ENCODE measurements around the gene DEFB126.

DEFB126 gene

DNA sequence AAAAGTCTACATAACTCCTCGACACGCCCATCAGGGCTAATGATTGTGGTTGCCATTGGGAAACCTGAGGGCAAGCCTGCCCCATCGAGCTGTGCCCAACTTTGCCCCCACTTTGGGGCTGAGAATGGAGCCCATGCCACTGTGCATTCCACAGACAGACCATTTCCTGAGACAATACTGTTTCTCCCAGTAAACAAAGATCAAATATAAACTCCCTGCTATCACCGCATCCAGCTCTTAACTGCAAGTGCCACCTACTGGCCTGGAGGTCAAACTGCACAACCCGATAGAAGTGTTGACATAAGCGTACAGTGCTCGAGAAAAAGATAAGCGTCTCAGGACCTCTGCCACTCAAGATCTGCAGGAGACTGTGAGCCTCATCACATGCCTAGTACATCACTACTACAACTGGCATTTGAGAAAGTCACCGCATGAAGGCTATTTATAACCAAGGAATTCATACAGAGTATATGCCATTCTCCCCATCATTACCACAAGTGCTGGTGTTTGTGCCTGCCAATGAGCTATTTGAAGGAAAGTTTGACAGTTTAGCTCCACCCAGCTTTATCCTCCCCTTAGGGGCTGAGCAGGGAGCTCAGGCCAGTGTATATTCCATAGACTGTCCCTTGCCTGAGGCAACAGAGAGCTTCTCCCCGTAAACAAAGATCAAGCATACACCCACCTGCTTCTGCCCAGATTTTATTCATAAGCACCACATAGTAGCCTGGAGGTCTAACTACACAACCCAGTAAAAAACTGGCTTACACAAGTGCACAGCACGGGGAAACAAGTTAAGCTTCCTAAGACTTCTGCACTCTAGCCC, 4.5 kb upstream of the DEFB126 start (continued):
- TF ChIP-seq, protein P1, sequence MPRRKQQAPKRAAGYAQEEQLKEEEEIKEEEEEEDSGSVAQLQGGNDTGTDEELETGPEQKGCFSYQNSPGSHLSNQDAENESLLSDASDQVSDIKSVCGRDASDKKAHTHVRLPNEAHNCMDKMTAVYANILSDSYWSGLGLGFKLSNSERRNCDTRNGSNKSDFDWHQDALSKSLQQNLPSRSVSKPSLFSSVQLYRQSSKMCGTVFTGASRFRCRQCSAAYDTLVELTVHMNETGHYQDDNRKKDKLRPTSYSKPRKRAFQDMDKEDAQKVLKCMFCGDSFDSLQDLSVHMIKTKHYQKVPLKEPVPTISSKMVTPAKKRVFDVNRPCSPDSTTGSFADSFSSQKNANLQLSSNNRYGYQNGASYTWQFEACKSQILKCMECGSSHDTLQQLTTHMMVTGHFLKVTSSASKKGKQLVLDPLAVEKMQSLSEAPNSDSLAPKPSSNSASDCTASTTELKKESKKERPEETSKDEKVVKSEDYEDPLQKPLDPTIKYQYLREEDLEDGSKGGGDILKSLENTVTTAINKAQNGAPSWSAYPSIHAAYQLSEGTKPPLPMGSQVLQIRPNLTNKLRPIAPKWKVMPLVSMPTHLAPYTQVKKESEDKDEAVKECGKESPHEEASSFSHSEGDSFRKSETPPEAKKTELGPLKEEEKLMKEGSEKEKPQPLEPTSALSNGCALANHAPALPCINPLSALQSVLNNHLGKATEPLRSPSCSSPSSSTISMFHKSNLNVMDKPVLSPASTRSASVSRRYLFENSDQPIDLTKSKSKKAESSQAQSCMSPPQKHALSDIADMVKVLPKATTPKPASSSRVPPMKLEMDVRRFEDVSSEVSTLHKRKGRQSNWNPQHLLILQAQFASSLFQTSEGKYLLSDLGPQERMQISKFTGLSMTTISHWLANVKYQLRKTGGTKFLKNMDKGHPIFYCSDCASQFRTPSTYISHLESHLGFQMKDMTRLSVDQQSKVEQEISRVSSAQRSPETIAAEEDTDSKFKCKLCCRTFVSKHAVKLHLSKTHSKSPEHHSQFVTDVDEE (CRISPR knock-in tag; IDR thresholded peaks at IDR 0.05) = no peak

DNA sequence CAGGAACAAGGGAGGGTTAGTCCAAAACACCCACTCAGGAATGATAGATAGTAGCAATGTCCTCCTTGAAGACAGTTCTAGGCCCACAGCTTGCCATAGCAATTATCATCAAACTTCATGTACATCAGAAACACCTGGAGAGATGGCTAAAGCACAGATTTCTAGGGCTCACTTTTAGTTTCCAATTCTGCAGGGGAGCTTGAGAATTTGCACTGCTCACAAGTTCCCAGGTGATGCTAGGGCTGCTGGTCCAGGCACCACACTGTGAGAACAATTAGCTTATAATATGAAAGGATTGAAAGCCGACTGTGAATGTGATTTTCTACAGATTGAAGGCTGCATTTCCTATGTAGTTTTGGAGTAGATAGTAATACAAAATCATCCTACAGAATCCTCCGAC, 3.5 kb downstream of the DEFB126 start:
- ATAC-seq = no peak
- no peak for TF ChIP-seq CSDC2 (CRISPR knock-in tag; IDR thresholded peaks at IDR 0.05)
- TF ChIP-seq, protein P2, sequence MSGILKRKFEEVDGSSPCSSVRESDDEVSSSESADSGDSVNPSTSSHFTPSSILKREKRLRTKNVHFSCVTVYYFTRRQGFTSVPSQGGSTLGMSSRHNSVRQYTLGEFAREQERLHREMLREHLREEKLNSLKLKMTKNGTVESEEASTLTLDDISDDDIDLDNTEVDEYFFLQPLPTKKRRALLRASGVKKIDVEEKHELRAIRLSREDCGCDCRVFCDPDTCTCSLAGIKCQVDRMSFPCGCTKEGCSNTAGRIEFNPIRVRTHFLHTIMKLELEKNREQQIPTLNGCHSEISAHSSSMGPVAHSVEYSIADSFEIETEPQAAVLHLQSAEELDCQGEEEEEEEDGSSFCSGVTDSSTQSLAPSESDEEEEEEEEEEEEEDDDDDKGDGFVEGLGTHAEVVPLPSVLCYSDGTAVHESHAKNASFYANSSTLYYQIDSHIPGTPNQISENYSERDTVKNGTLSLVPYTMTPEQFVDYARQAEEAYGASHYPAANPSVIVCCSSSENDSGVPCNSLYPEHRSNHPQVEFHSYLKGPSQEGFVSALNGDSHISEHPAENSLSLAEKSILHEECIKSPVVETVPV (CRISPR knock-in tag; IDR thresholded peaks at IDR 0.05) = no peak
- no peak for TF ChIP-seq ZNF70 (CRISPR knock-in tag; IDR thresholded peaks at IDR 0.05)
- TF ChIP-seq PPARA (CRISPR knock-in tag; IDR thresholded peaks at IDR 0.05; ENCODE audit: borderline replicate concordance) = no peak
- no peak for TF ChIP-seq CREB5 (CRISPR knock-in tag; IDR thresholded peaks at IDR 0.05; ENCODE audit: low read depth)
- no peak for TF ChIP-seq TCF4 (CRISPR knock-in tag; IDR thresholded peaks at IDR 0.05; ENCODE audit: borderline replicate concordance)
- TF ChIP-seq ZNF565 (CRISPR knock-in tag; conservative IDR thresholded peaks at IDR 0.05; ENCODE audit: low read depth) = no peak
- no peak for TF ChIP-seq ZNF8 (CRISPR knock-in tag; IDR thresholded peaks at IDR 0.05)
- no peak for TF ChIP-seq OSR1 (CRISPR knock-in tag; IDR thresholded peaks at IDR 0.05)
- TF ChIP-seq, protein P1 (CRISPR knock-in tag; IDR thresholded peaks at IDR 0.05) = no peak

DNA sequence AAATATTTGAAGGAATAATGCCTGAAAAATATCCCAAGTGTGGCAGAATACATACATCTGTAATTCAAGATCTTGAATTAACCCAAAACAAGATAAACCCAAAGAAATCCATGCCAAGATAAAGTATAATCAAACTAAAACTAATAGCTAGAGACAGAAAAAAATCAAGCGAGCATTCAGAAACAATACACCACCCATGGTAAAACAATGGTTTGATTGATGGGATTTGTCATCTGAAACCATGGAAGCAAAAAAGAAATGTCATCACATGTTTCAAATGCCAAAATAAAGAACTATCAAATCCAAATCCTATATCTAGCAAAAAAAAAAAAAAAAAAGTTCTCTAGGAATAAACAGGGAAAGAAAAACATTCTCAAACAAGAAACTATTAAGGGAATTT, 9.7 kb downstream of the DEFB126 start:
- ATAC-seq = no peak
- TF ChIP-seq ZNF70 (CRISPR knock-in tag; IDR thresholded peaks at IDR 0.05) = no peak
- TF ChIP-seq, protein P1 (CRISPR knock-in tag; IDR thresholded peaks at IDR 0.05) = no peak
- TF ChIP-seq ZNF565 (CRISPR knock-in tag; conservative IDR thresholded peaks at IDR 0.05; ENCODE audit: low read depth) = no peak
- no peak for TF ChIP-seq ISL1 (CRISPR knock-in tag; IDR thresholded peaks at IDR 0.05)
- TF ChIP-seq, protein P2 (CRISPR knock-in tag; IDR thresholded peaks at IDR 0.05) = no peak
- no peak for TF ChIP-seq ZFP30 (CRISPR knock-in tag; IDR thresholded peaks at IDR 0.05)
- TF ChIP-seq ZC3H10 (CRISPR knock-in tag; IDR thresholded peaks at IDR 0.05) = no peak
- TF ChIP-seq RARB (CRISPR knock-in tag; IDR thresholded peaks at IDR 0.05) = no peak
- TF ChIP-seq, protein P3, sequence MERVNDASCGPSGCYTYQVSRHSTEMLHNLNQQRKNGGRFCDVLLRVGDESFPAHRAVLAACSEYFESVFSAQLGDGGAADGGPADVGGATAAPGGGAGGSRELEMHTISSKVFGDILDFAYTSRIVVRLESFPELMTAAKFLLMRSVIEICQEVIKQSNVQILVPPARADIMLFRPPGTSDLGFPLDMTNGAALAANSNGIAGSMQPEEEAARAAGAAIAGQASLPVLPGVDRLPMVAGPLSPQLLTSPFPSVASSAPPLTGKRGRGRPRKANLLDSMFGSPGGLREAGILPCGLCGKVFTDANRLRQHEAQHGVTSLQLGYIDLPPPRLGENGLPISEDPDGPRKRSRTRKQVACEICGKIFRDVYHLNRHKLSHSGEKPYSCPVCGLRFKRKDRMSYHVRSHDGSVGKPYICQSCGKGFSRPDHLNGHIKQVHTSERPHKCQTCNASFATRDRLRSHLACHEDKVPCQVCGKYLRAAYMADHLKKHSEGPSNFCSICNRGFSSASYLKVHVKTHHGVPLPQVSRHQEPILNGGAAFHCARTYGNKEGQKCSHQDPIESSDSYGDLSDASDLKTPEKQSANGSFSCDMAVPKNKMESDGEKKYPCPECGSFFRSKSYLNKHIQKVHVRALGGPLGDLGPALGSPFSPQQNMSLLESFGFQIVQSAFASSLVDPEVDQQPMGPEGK (CRISPR knock-in tag; IDR thresholded peaks at IDR 0.05; ENCODE audit: borderline replicate concordance) = no peak
- no peak for TF ChIP-seq ESRRG (CRISPR knock-in tag; IDR thresholded peaks at IDR 0.05)
- TF ChIP-seq SNAI2 (CRISPR knock-in tag; IDR thresholded peaks at IDR 0.05) = no peak
- no peak for TF ChIP-seq CSDC2 (CRISPR knock-in tag; IDR thresholded peaks at IDR 0.05)
- TF ChIP-seq PPARA (CRISPR knock-in tag; IDR thresholded peaks at IDR 0.05; ENCODE audit: borderline replicate concordance) = no peak
